H1 (cell line): ENCODE results near the gene PLK1. TPM values are rescaled to one million over a fixed set of nuclear protein-coding genes. Genes with fewer than 3 reads are reported as not detected.

ENCODE experiments used
- CTCF ChIA-PET: fragments of 300-600 bp; sonication (Branson Sonifier 250); formaldehyde crosslinking; loops from one replicate; lab custom pipeline; 2021; ENCODE audit not compliant: partially characterized antibody; lab: Charles Lee
- POLR2A ChIA-PET: fragments of 300-600 bp; sonication (Branson Sonifier 250); formaldehyde crosslinking; loops from one replicate; lab custom pipeline; 2021; ENCODE audit warnings: inconsistent platforms; ENCODE audit not compliant: partially characterized antibody; lab: Charles Lee
- DNase-seq, 2 experiments: peaks; one replicate each; pipeline versions ENCODE4 v3.0.0 to v3.0.0-alpha.2; 2010 to 2022; ENCODE audit warnings: low spot score in 2 of 2, low read depth in 1 of 2, mixed read lengths in 1 of 2
- FAIRE-seq: peaks from 2 replicates; lab custom pipeline; 2011; peaks lifted over from hg19 to GRCh38; lab: Jason Lieb, UNC
- H2AFZ ChIP-seq: 2 replicates; pipeline ENCODE4 v1.8.1; 2012; ENCODE audit warnings: low read length, inconsistent platforms
- H2AK5ac ChIP-seq: 2 replicates; pipeline ENCODE4 v1.6.1; 2013; ENCODE audit warnings: low read depth, low read length
- H2BK120ac ChIP-seq: replicated peaks from 2 replicates; pipeline ENCODE3; 2013; ENCODE audit warnings: low read depth, low read length, inconsistent platforms
- H2BK12ac ChIP-seq: 2 replicates; pipeline ENCODE4 v1.6.1; 2013; ENCODE audit warnings: low read depth, low read length
- H2BK15ac ChIP-seq: 2 replicates; pipeline ENCODE4 v1.6.1; 2013; ENCODE audit warnings: low read length
- H2BK20ac ChIP-seq: 2 replicates; pipeline ENCODE4 v1.6.1; 2013; ENCODE audit warnings: low read length
- H2BK5ac ChIP-seq: 2 replicates; pipeline ENCODE4 v1.6.1; 2013; ENCODE audit warnings: low read depth, low read length
- H3K14ac ChIP-seq: 2 replicates; pipeline ENCODE4 v1.6.1; 2013; ENCODE audit warnings: inconsistent platforms; ENCODE audit not compliant: insufficient read length
- H3K18ac ChIP-seq: 2 replicates; pipeline ENCODE4 v1.6.1; 2013; ENCODE audit warnings: low read length; ENCODE audit errors: extremely low read depth
- H3K23ac ChIP-seq: 2 replicates; pipeline ENCODE4 v1.6.1; 2013; ENCODE audit warnings: inconsistent platforms; ENCODE audit not compliant: insufficient read length
- H3K23me2 ChIP-seq: 2 replicates; pipeline ENCODE4 v1.6.1; 2013; ENCODE audit warnings: low read depth, low read length
- H3K27ac ChIP-seq: 2 replicates; pipeline ENCODE4 v1.6.1; 2011; ENCODE audit warnings: low read depth, low read length, inconsistent platforms
- H3K27me3 ChIP-seq, 4 experiments: replicated peaks in 1 of 4; 1 replicate in 1 of 4; 2 replicates in 3 of 4; pipeline versions ENCODE4 v1.6.1 to v1.8.1; 2011 to 2013; ENCODE audit warnings: low read length in 3 of 4, mild to moderate bottlenecking in 3 of 4, inconsistent platforms in 2 of 4, mixed read lengths in 2 of 4, moderate library complexity in 1 of 4; ENCODE audit not compliant: control insufficient read depth in 3 of 4, insufficient read depth in 3 of 4; ENCODE audit errors: extremely low read depth in 1 of 4
- H3K36me3 ChIP-seq, 4 experiments: 2 replicates each; pipeline versions ENCODE4 v1.6.1 to v1.8.1; 2011 to 2013; ENCODE audit warnings: mild to moderate bottlenecking in 4 of 4, low read length in 3 of 4, moderate library complexity in 2 of 4, control low read depth in 1 of 4, inconsistent platforms in 1 of 4; ENCODE audit not compliant: insufficient read depth in 4 of 4, control insufficient read depth in 2 of 4
- H3K4ac ChIP-seq: replicated peaks from 2 replicates; pipeline ENCODE3; 2013; ENCODE audit warnings: low read length, low read depth, mixed read lengths, inconsistent platforms; ENCODE audit not compliant: insufficient read length
- H3K4me1 ChIP-seq, 4 experiments: replicated peaks in 1 of 4; 1 replicate in 1 of 4; 2 replicates in 3 of 4; pipeline versions ENCODE4 v1.6.1 to v1.8.1; 2011 to 2013; ENCODE audit warnings: low read length in 3 of 4, inconsistent platforms in 2 of 4, mixed read lengths in 1 of 4; ENCODE audit not compliant: insufficient read depth in 4 of 4, control insufficient read depth in 3 of 4
- H3K4me2 ChIP-seq, 2 experiments: 2 replicates each; pipeline versions ENCODE4 v1.6.1 to v1.8.1; 2011 to 2013; ENCODE audit warnings: low read depth in 2 of 2, low read length in 2 of 2, control low read depth in 1 of 2, inconsistent platforms in 1 of 2, mild to moderate bottlenecking in 1 of 2; ENCODE audit not compliant: insufficient read depth in 1 of 2
- H3K4me3 ChIP-seq, 4 experiments: fragments of 200-600, 300-600 bp in 1 of 4; sonication (generic), shearing (Covaris generic), sonication (Bioruptor Twin) in 1 of 4; 2 replicates each; pipeline versions ENCODE4 v1.5.1 to v1.8.1; 2011 to 2016; ENCODE audit warnings: low read length in 4 of 4, low read depth in 3 of 4, control low read depth in 2 of 4, inconsistent platforms in 2 of 4, mild to moderate bottlenecking in 2 of 4, mixed read lengths in 1 of 4, moderate library complexity in 1 of 4; ENCODE audit not compliant: insufficient read depth in 2 of 4; ENCODE audit errors: extremely low read depth in 1 of 4
- H3K56ac ChIP-seq: replicated peaks from 2 replicates; pipeline ENCODE3; 2013; ENCODE audit warnings: low read depth, mild to moderate bottlenecking, mixed read lengths, low read length, inconsistent platforms; ENCODE audit not compliant: insufficient read length
- H3K79me1 ChIP-seq: 2 replicates; pipeline ENCODE4 v1.6.1; 2013; ENCODE audit warnings: low read depth, low read length, control low read depth
- H3K79me2 ChIP-seq, 2 experiments: 2 replicates each; pipeline versions ENCODE4 v1.6.1 to v1.8.1; 2012 to 2013; ENCODE audit warnings: low read length in 2 of 2, mild to moderate bottlenecking in 2 of 2, inconsistent platforms in 1 of 2; ENCODE audit not compliant: insufficient read depth in 2 of 2, control insufficient read depth in 1 of 2
- H3K9ac ChIP-seq, 4 experiments: replicated peaks in 1 of 4; 1 replicate in 1 of 4; 2 replicates in 3 of 4; pipeline versions ENCODE4 v1.6.1 to v1.8.1; 2011 to 2013; ENCODE audit warnings: low read depth in 3 of 4, low read length in 3 of 4, control low read depth in 2 of 4, mild to moderate bottlenecking in 2 of 4, moderate library complexity in 2 of 4, inconsistent platforms in 1 of 4; ENCODE audit errors: extremely low read depth in 1 of 4
- H3K9me3 ChIP-seq, 2 experiments: 2 replicates each; pipeline versions ENCODE4 v1.6.1 to v1.8.1; 2012 to 2013; ENCODE audit warnings: mild to moderate bottlenecking in 2 of 2, moderate library complexity in 2 of 2, control low read depth in 1 of 2, inconsistent platforms in 1 of 2, low read depth in 1 of 2, low read length in 1 of 2, mixed read lengths in 1 of 2; ENCODE audit not compliant: insufficient read depth in 2 of 2
- H4K20me1 ChIP-seq, 2 experiments: replicated peaks in 1 of 2; 2 replicates each; pipeline versions ENCODE3 to v1.8.1; 2011 to 2013; ENCODE audit warnings: inconsistent platforms in 2 of 2, low read length in 2 of 2, mild to moderate bottlenecking in 1 of 2; ENCODE audit not compliant: insufficient read depth in 2 of 2, control insufficient read depth in 1 of 2
- H4K5ac ChIP-seq: 2 replicates; pipeline ENCODE4 v1.6.1; 2013; ENCODE audit warnings: low read length, low read depth, mixed read lengths, inconsistent platforms; ENCODE audit not compliant: insufficient read length
- H4K8ac ChIP-seq: 2 replicates; pipeline ENCODE4 v1.8.0; 2013; ENCODE audit warnings: mild to moderate bottlenecking, moderate library complexity, low read length, inconsistent platforms; ENCODE audit not compliant: insufficient read depth; ENCODE audit errors: extremely low read depth
- H4K91ac ChIP-seq: replicated peaks from 2 replicates; pipeline ENCODE3; 2013; ENCODE audit warnings: low read length, mixed read lengths, inconsistent platforms; ENCODE audit not compliant: insufficient read length
- BCL11A ChIP-seq, 2 experiments: IDR thresholded peaks; one replicate each; pipeline ENCODE4 v1.6.1; 2011; ENCODE audit warnings: low read depth in 2 of 2, low read length in 2 of 2, mild to moderate bottlenecking in 2 of 2
- CBX8 ChIP-seq: fragments of 300-800, 300-1000 bp; sonication (generic); IDR thresholded peaks from 2 replicates; pipeline ENCODE4 v1.7.1; 2016; ENCODE audit warnings: low read depth, low read length, borderline replicate concordance
- EGR1 ChIP-seq: IDR thresholded peaks from 2 replicates; pipeline ENCODE4 v1.6.1; 2011; ENCODE audit warnings: low read depth, low read length, borderline replicate concordance
- SIN3A ChIP-seq, 2 experiments: IDR thresholded peaks in 1 of 2; conservative IDR thresholded peaks in 1 of 2; 2 replicates each; pipeline ENCODE4 v1.6.1; 2011 to 2012; ENCODE audit warnings: low read length in 2 of 2, improper control_type of control experiment in 1 of 2, low read depth in 1 of 2, mild to moderate bottlenecking in 1 of 2
- USF2 ChIP-seq: IDR thresholded peaks from 2 replicates; pipeline ENCODE4 v1.6.1; 2011; ENCODE audit warnings: low read length, improper control_type of control experiment
- WGBS, 2 experiments: shearing (Covaris generic) in 1 of 2; methylation state at CpG; one replicate each; pipeline versions ENCODE4 v1.1.6 to v1.1.7; 2013 to 2015; ENCODE audit warnings: low lambda C conversion rate in 2 of 2, mixed read lengths in 2 of 2, inconsistent platforms in 1 of 2, low coverage in 1 of 2, missing lambda C conversion rate in 1 of 2; ENCODE audit not compliant: insufficient replicate concordance in 2 of 2, insufficient coverage in 1 of 2, insufficient read length in 1 of 2; ENCODE audit errors: extremely low coverage in 1 of 2, missing lambda C conversion rate in 1 of 2; 5-methylcytosine and 5-hydroxymethylcytosine counted together
- polyA plus RNA-seq, 7 experiments: library from polyadenylated mRNA; depleted of rRNA in 3 of 7; stranded (reverse) in 5 of 7; unstranded in 2 of 7; fragments of >200 nt in 5 of 7; fragments of 200-250 nt in 2 of 7; gene quantifications; 1 replicate in 5 of 7; 2 replicates in 1 of 7; 4 replicates in 1 of 7; pipeline versions ENCODE4 v1.2.1 to v1.2.3, GENCODE V29; 2011 to 2013; ENCODE audit warnings: missing spikeins in 2 of 7, mixed read lengths in 2 of 7
- total RNA-seq: library from RNA; stranded (reverse); fragmentation: NEBNext Ultra II Directional; extraction: Animal tissue kit (Norgen Biotek cat#: 25700); gene quantifications from 2 replicates; pipeline ENCODE4 v1.2.1, GENCODE V29; 2021

The PLK1 gene
- total and polyA plus RNA-seq, 2 of the 8 experiments (the other 6 are each of a cell fraction or from before 2014, with no cell fraction given): 127 to 139 TPM

GRCh38 chr16:23666571-23667354 is 11.9 kb upstream of the PLK1 start:
- H4K20me1 ChIP-seq: peaks cover 2 to 3% of the 10 kb centered on the region in 2 experiments
- H3K9me3 ChIP-seq: no peaks in the 10 kb centered on the region
- 88% methylated on average over 7 of the region's 7 CpGs; no CpG with 5 or more reads in 1 of the 2 experiments for WGBS, 2 experiments
- no peak overlapping the region for H3K23ac ChIP-seq
- no peak overlapping the region for H4K5ac ChIP-seq
- POLR2A ChIA-PET: interaction anchor here (0.7 to 4.5 kb wide), 4 partner anchors 8 to 28 kb away, joined by 3 to 23 read pairs (median 6); partner anchors contain the start of gene PLK1
- H2BK12ac ChIP-seq: no peak overlapping the region
- H2BK120ac ChIP-seq: no peak overlapping the region
- no peak overlapping the region for H2BK20ac ChIP-seq
- H3K79me1 ChIP-seq: no peaks in the 10 kb centered on the region
- H4K8ac ChIP-seq: no peak overlapping the region
- H3K4me1 ChIP-seq: no peaks in the 10 kb centered on the region
- TF ChIP-seq EGR1 (no peak), BCL11A (IDR thresholded peaks at IDR 0.05; ENCODE audit: low read depth in 2 of 2, low read length in 2 of 2) (no peak), SIN3A (conservative IDR thresholded peaks at IDR 0.05 in 1 of 2, IDR thresholded peaks at IDR 0.05 in 1 of 2; ENCODE audit: low read depth in 1 of 2, low read length in 2 of 2) (no peak), CBX8 (no peak), USF2 (no peak)
- no peak overlapping the region for H3K18ac ChIP-seq
- no peaks in the 10 kb centered on the region for H3K79me2 ChIP-seq
- no peak overlapping the region for H2AFZ ChIP-seq
- H4K91ac ChIP-seq: no peak overlapping the region
- FAIRE-seq (no peak), DNase-seq (no peak)
- H2BK5ac ChIP-seq: no peak overlapping the region
- H3K9ac ChIP-seq: no peak overlapping the region
- H3K27ac ChIP-seq: no peak overlapping the region
- H3K4me3 ChIP-seq: no peak overlapping the region
- H3K36me3 ChIP-seq: peaks cover 15 to 70% (median 50%) of the 10 kb centered on the region in 4 experiments
- no peak overlapping the region for H2BK15ac ChIP-seq
- no peaks in the 10 kb centered on the region for H3K27me3 ChIP-seq
- CTCF ChIA-PET: interaction anchor here (2.3 kb wide), 1 partner anchor 11 kb away, joined by 20 read pairs; the partner anchor contains the start of gene PLK1
- H3K4ac ChIP-seq: no peak overlapping the region
- no peak overlapping the region for H2AK5ac ChIP-seq
- H3K4me2 ChIP-seq: no peak overlapping the region
- no peaks in the 10 kb centered on the region for H3K23me2 ChIP-seq
- H3K14ac ChIP-seq: no peak overlapping the region
- no peak overlapping the region for H3K56ac ChIP-seq
